GM12878 (cell line): ENCODE results near the gene KIF22. TPM values are rescaled to one million over a fixed set of nuclear protein-coding genes. Genes with fewer than 3 reads are reported as not detected.

ENCODE experiments used
- ATAC-seq: fragments of 200-7000 bp; cut with Tn5 transposase; 3 replicates; pipeline ENCODE4 v1.9.1; 2020; ENCODE audit warnings: mild to moderate bottlenecking, moderate library complexity
- BruUV-seq: library from RNA; stranded (reverse); fragments of 400-500 nt; replicated peaks from 2 replicates; lab custom pipeline; 2021; lab: Mats Ljungman, UMichigan
- CTCF ChIA-PET: fragments of 300-600 bp; sonication (Branson Sonifier 250); formaldehyde crosslinking; extraction: SDS; loops from one replicate; lab custom pipeline; 2021; ENCODE audit warnings: inconsistent platforms; lab: Yijun Ruan, JAX
- POLR2A ChIA-PET: fragments of 350-600 bp; formaldehyde crosslinking; extraction: SDS; loops from one replicate; lab custom pipeline; 2021; ENCODE audit warnings: inconsistent platforms; lab: Charles Lee
- RAD21 ChIA-PET: fragments of 300-600 bp; sonication (Branson Sonifier 250); formaldehyde crosslinking; loops from one replicate; lab custom pipeline; 2023; ENCODE audit warnings: antibody characterized with exemption; ENCODE audit not compliant: unreplicated experiment; lab: Charles Lee
- SMC1A ChIA-PET: fragments of 300-600 bp; sonication (Branson Sonifier 250); formaldehyde crosslinking; loops from one replicate; lab custom pipeline; 2023; ENCODE audit not compliant: unreplicated experiment, uncharacterized antibody; lab: Charles Lee
- DNase-seq: peaks from one replicate; pipeline ENCODE4 v3.0.0-alpha.2; 2011; ENCODE audit warnings: low read depth, low spot score
- FAIRE-seq: peaks from 3 replicates; lab custom pipeline; 2011; peaks lifted over from hg19 to GRCh38; lab: Jason Lieb, UNC
- H2AFZ ChIP-seq: 2 replicates; pipeline ENCODE4 v1.6.0; 2011; ENCODE audit warnings: low read depth, low read length, control low read depth; ENCODE audit not compliant: control insufficient read depth
- H3K27ac ChIP-seq: 2 replicates; pipeline ENCODE4 v1.5.1; 2011; ENCODE audit warnings: control low read depth; ENCODE audit not compliant: control insufficient read depth, insufficient read depth
- H3K27me3 ChIP-seq, 2 experiments: replicated peaks in 1 of 2; 2 replicates each; pipeline versions ENCODE4 v1.6.0 to v1.6.1; 2011; ENCODE audit warnings: low read length in 1 of 2; ENCODE audit not compliant: control insufficient read depth in 2 of 2, insufficient read depth in 2 of 2
- H3K36me3 ChIP-seq, 2 experiments: 2 replicates each; pipeline ENCODE4 v1.5.1; 2011; ENCODE audit warnings: low read length in 1 of 2; ENCODE audit not compliant: control insufficient read depth in 2 of 2, insufficient read depth in 2 of 2
- H3K4me1 ChIP-seq: 2 replicates; pipeline ENCODE4 v1.6.1; 2011; ENCODE audit warnings: mild to moderate bottlenecking, low read length, moderate library complexity, mixed read lengths; ENCODE audit not compliant: control insufficient read depth, insufficient read depth
- H3K4me2 ChIP-seq: 2 replicates; pipeline ENCODE4 v1.6.0; 2011; ENCODE audit warnings: control low read depth; ENCODE audit not compliant: control insufficient read depth, insufficient read depth
- H3K4me3 ChIP-seq: fragments of 200-600 bp; sonication (generic); 2 replicates; pipeline ENCODE4 v1.5.1; 2016
- H3K79me2 ChIP-seq: 2 replicates; pipeline ENCODE4 v1.6.0; 2011; ENCODE audit warnings: low read length; ENCODE audit not compliant: control insufficient read depth, insufficient read depth
- H3K9ac ChIP-seq: 2 replicates; pipeline ENCODE4 v1.8.0; 2011; ENCODE audit warnings: low read length, control low read depth, mixed read lengths; ENCODE audit not compliant: control insufficient read depth, insufficient read depth
- H3K9me3 ChIP-seq: replicated peaks from 3 replicates; pipeline ENCODE4 v1.5.1; 2011; ENCODE audit warnings: mild to moderate bottlenecking, low read length; ENCODE audit not compliant: control insufficient read depth, insufficient read depth
- H4K20me1 ChIP-seq: 2 replicates; pipeline ENCODE4 v1.6.0; 2011; ENCODE audit not compliant: control insufficient read depth, insufficient read depth
- ATF2 ChIP-seq: IDR thresholded peaks from 2 replicates; pipeline ENCODE4 v1.6.1; 2012; ENCODE audit warnings: low read length, inconsistent platforms
- CHD1 ChIP-seq: IDR thresholded peaks from 2 replicates; pipeline ENCODE4 v1.6.1; 2012; ENCODE audit warnings: low read depth, low read length, improper control_type of control experiment
- E2F4 ChIP-seq: IDR thresholded peaks from 2 replicates; pipeline ENCODE4 v1.6.1; 2012; ENCODE audit warnings: low read depth, low read length, improper control_type of control experiment
- E2F8 ChIP-seq: fragments of 450-650 bp; IDR thresholded peaks from 2 replicates; pipeline ENCODE4 v1.6.1; 2018; ENCODE audit warnings: mild to moderate bottlenecking, low read depth, moderate library complexity; ENCODE audit not compliant: partially characterized antibody
- ESRRA ChIP-seq: IDR thresholded peaks from 2 replicates; pipeline ENCODE4 v1.6.1; 2012; ENCODE audit warnings: mild to moderate bottlenecking, low read length, improper control_type of control experiment
- HDAC6 ChIP-seq: fragments of 200-600 bp; sonication (generic); IDR thresholded peaks from one replicate; pipeline ENCODE4 v1.8.0; 2017; ENCODE audit warnings: antibody characterized with exemption; ENCODE audit not compliant: unreplicated experiment
- IRF3 ChIP-seq: fragments of 450-650 bp; IDR thresholded peaks from 2 replicates; pipeline ENCODE4 v1.6.1; 2014; ENCODE audit warnings: mild to moderate bottlenecking
- KLF5 ChIP-seq: fragments of 450-650 bp; IDR thresholded peaks from 2 replicates; pipeline ENCODE4 v1.6.1; 2014; ENCODE audit warnings: mild to moderate bottlenecking; ENCODE audit not compliant: partially characterized antibody
- MEF2A ChIP-seq: IDR thresholded peaks from 2 replicates; pipeline ENCODE4 v1.6.1; 2011; ENCODE audit warnings: low read depth, mild to moderate bottlenecking, low read length, moderate library complexity; ENCODE audit not compliant: insufficient read depth
- SPI1 ChIP-seq: IDR thresholded peaks from 2 replicates; pipeline ENCODE4 v1.6.1; 2011; ENCODE audit warnings: low read depth, mild to moderate bottlenecking, low read length, moderate library complexity, borderline replicate concordance; ENCODE audit not compliant: insufficient read depth
- TCF3 ChIP-seq: IDR thresholded peaks from 2 replicates; pipeline ENCODE4 v1.6.1; 2012; ENCODE audit warnings: low read depth, mild to moderate bottlenecking, low read length, borderline replicate concordance; ENCODE audit not compliant: insufficient read depth
- ZNF207 ChIP-seq: fragments of 450-650 bp; IDR thresholded peaks from 2 replicates; pipeline ENCODE4 v1.6.1; 2014; ENCODE audit warnings: antibody characterized with exemption, mild to moderate bottlenecking, borderline replicate concordance
- WGBS: methylation state at CpG from one replicate; pipeline ENCODE4 v1.1.6; 2016; ENCODE audit warnings: low lambda C conversion rate; ENCODE audit not compliant: insufficient replicate concordance, insufficient coverage; ENCODE audit errors: missing lambda C conversion rate; 5-methylcytosine and 5-hydroxymethylcytosine counted together
- in situ Hi-C: fragments of 300-500 bp; cut with MboI; formaldehyde crosslinking; loops from 9 replicates; pipeline ENCODE4 v1.14.3; 2018; ENCODE audit warnings: mixed read lengths
- intact Hi-C: fragments of 100-400 bp; cut with micrococcal nuclease; formaldehyde crosslinking; loops from one replicate; pipeline ENCODE4 v1.14.2; 2022; ENCODE audit not compliant: unreplicated experiment
- polyA plus RNA-seq, 11 experiments: library from polyadenylated mRNA; depleted of rRNA in 4 of 11; unstranded in 6 of 11; stranded (reverse) in 5 of 11; fragments of >200 nt; fragmentation: Nextera tagmentation in 4 of 11; fragmentation: Illumina TruSeq in 1 of 11; extraction: Ambion mirVana in 4 of 11; extraction: Trizol in 1 of 11; gene quantifications; 1 replicate in 1 of 11; 2 replicates in 10 of 11; pipeline versions ENCODE4 v1.2.1 to v1.2.3, GENCODE V29; 2011 to 2016; ENCODE audit warnings: inconsistent platforms in 2 of 11, missing spikeins in 2 of 11, low read depth in 1 of 11
- total RNA-seq, 4 experiments: library from RNA; depleted of rRNA in 3 of 4; stranded (reverse); fragments of >200 nt in 3 of 4; fragmentation: Illumina TruSeq in 1 of 4; extraction: Trizol in 1 of 4; gene quantifications; 2 replicates each; pipeline versions ENCODE4 v1.2.1 to v1.2.3, GENCODE V29; 2013 to 2021

KIF22 gene
- total and polyA plus RNA-seq, 10 of the 15 experiments (the other 5 are each of a cell fraction or from before 2014, with no cell fraction given) = 7.6 to 158 (median 132) TPM

GRCh38 chr16:29742683-29743275 is 47.8 kb upstream of the KIF22 start:
- H3K9ac ChIP-seq = no peak overlapping the region
- no peak for ATAC-seq
- WGBS = 86% methylated on average over 7 of the region's 7 CpGs
- no peaks in the 10 kb centered on the region for H3K27me3 ChIP-seq
- H4K20me1 ChIP-seq = no peaks in the 10 kb centered on the region; the same call in 1 of the 2 replicates
- H3K79me2 ChIP-seq = peaks cover 10% of the 10 kb centered on the region
- RAD21 ChIA-PET = no interaction called here
- in situ Hi-C loops = no loop called here
- SMC1A ChIA-PET = no interaction called here
- no peak for FAIRE-seq
- H3K27ac ChIP-seq = no peak overlapping the region
- no TSS peak for BruUV-seq
- no peak overlapping the region for H2AFZ ChIP-seq
- intact Hi-C loops = no loop called here
- H3K36me3 ChIP-seq = no peaks in the 10 kb centered on the region; a peak in 2 of 4 replicates
- DNase-seq = no peak
- no peak overlapping the region for H3K4me3 ChIP-seq
- no peak for TF ChIP-seq IRF3
- TF ChIP-seq KLF5 = no peak
- no peak for TF ChIP-seq ATF2
- TF ChIP-seq HDAC6 = no peak
- no peak for TF ChIP-seq CHD1
- no peak for TF ChIP-seq SPI1
- TF ChIP-seq E2F4 = no peak
- no peak for TF ChIP-seq E2F8
- no peak for TF ChIP-seq ESRRA
- no peak for TF ChIP-seq ZNF207
- TF ChIP-seq TCF3 = no peak
- no peak for TF ChIP-seq MEF2A
- H3K4me1 ChIP-seq = peaks cover 50% of the 10 kb centered on the region
- CTCF ChIA-PET = interaction anchor here (0.6 to 1.4 kb wide), 2 partner anchors 47 to 1065 kb away, joined by 3 read pairs; no protein-coding TSS in a partner anchor
- H3K9me3 ChIP-seq = no peaks in the 10 kb centered on the region
- no peak overlapping the region for H3K4me2 ChIP-seq
- POLR2A ChIA-PET = interaction anchor here (0.6 kb wide), 1 partner anchor 11 kb away, joined by 3 read pairs; no protein-coding TSS in a partner anchor
